ENCODE results near the gene ASAP2.

The ASAP2 gene

DNA sequence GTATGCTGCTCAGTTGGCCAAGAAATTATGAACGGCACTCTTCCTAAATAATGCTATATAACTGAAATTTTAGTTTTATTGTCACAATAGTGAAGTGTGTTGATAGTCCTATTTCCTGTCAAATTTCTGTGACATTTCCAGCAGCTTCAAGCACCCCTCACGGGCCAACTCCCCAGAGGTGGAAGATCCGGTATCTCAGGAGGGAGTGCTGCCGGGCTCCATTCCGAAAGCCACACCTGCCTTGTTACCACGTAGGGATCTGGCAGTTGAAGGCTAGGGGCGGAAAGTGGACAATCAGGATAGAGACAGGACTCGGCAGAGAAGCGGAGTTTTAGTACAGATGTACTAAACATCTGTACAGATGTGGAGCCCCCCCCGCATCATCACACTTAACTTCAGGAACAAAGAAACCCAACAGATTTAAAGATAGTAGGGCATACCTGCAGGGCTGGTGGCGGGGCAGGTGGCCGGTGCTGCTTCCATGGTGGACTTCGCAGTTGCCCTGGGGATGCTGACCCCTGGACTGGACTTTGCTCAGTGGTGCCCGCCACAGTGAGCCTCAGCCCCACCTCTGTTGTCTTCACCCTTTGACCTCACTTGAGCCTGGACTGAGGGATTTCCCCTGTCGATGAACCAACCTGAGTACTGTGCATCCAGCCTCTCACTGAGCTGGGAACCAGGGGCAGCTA, 22.3 kb downstream of the ASAP2 start:
- Histone ChIP-seq H3K4me2 (ENCODE audit: low read depth, low read length, poor library complexity, severe bottlenecking) (no peak overlapping the region), H3K36me3 (ENCODE audit: insufficient read depth, low read length) (no peaks in the 10 kb centered on the region), H3K4me1 (ENCODE audit: insufficient read depth, low read length, poor library complexity, severe bottlenecking) (no peaks in the 10 kb centered on the region), H3K9me2 (replicated peaks; ENCODE audit: low read depth, low read length) (no peaks in the 10 kb centered on the region), H3F3A (ENCODE audit: low read depth) (no peaks in the 10 kb centered on the region), H3K27me3 (ENCODE audit: insufficient read depth, low read length, poor library complexity, severe bottlenecking) (no peaks in the 10 kb centered on the region), H3K4me3 (ENCODE audit: low read length, poor library complexity, severe bottlenecking) (no peak overlapping the region), H4K20me1 (ENCODE audit: insufficient read depth, low read length, poor library complexity, severe bottlenecking) (no peaks in the 10 kb centered on the region), H2AFZ (ENCODE audit: low read length) (no peak overlapping the region), H3K9ac (ENCODE audit: low read depth, low read length, poor library complexity, severe bottlenecking) (no peak overlapping the region), H3K9me3 (ENCODE audit: insufficient read depth, low read depth, low read length) (no peaks in the 10 kb centered on the region), H3K79me2 (ENCODE audit: insufficient read depth, low read length) (peaks cover 75% of the 10 kb centered on the region)
- TF ChIP-seq, protein P1, sequence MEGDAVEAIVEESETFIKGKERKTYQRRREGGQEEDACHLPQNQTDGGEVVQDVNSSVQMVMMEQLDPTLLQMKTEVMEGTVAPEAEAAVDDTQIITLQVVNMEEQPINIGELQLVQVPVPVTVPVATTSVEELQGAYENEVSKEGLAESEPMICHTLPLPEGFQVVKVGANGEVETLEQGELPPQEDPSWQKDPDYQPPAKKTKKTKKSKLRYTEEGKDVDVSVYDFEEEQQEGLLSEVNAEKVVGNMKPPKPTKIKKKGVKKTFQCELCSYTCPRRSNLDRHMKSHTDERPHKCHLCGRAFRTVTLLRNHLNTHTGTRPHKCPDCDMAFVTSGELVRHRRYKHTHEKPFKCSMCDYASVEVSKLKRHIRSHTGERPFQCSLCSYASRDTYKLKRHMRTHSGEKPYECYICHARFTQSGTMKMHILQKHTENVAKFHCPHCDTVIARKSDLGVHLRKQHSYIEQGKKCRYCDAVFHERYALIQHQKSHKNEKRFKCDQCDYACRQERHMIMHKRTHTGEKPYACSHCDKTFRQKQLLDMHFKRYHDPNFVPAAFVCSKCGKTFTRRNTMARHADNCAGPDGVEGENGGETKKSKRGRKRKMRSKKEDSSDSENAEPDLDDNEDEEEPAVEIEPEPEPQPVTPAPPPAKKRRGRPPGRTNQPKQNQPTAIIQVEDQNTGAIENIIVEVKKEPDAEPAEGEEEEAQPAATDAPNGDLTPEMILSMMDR (conservative IDR thresholded peaks at IDR 0.05; ENCODE audit: low read length), result no peak
- no peak for TF ChIP-seq EZH2phosphoT487 (IDR thresholded peaks at IDR 0.05; ENCODE audit: borderline replicate concordance)

DNA sequence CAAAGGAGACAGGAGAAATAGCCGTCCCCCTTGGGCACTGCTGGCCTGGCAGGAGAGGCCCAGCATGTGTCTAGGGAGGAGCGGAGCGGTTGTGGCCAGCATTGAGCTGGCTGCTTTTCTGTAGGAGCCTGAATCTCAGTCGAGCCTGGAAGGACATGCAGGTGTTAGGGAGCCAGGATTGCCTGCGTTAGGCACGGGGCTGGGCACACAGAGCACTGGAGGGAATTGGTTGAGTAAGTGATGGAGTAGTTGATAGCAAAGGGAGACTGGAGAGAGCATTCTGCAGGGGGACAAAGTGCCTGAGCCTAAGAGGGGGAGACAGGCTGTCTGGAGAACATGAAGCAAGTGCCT, 22.8 kb downstream of the ASAP2 start:
- H3K9ac ChIP-seq (ENCODE audit: low read depth, low read length, poor library complexity, severe bottlenecking), result no peak overlapping the region
- H3K4me2 ChIP-seq (ENCODE audit: low read depth, low read length, poor library complexity, severe bottlenecking), result no peak overlapping the region
- no peaks in the 10 kb centered on the region for H3K4me1 ChIP-seq (ENCODE audit: insufficient read depth, low read length, poor library complexity, severe bottlenecking)
- no peaks in the 10 kb centered on the region for H4K20me1 ChIP-seq (ENCODE audit: insufficient read depth, low read length, poor library complexity, severe bottlenecking)
- H3K4me3 ChIP-seq (ENCODE audit: low read length, poor library complexity, severe bottlenecking), result no peak overlapping the region
- H2AFZ ChIP-seq (ENCODE audit: low read length), result no peak overlapping the region
- no peaks in the 10 kb centered on the region for H3K27me3 ChIP-seq (ENCODE audit: insufficient read depth, low read length, poor library complexity, severe bottlenecking)
- H3K9me2 ChIP-seq (replicated peaks; ENCODE audit: low read depth, low read length), result no peaks in the 10 kb centered on the region
- no peaks in the 10 kb centered on the region for H3F3A ChIP-seq (ENCODE audit: low read depth)
- H3K36me3 ChIP-seq (ENCODE audit: insufficient read depth, low read length), result no peaks in the 10 kb centered on the region
- TF ChIP-seq EZH2phosphoT487 (IDR thresholded peaks at IDR 0.05; ENCODE audit: borderline replicate concordance), result no peak
- TF ChIP-seq, protein P1 (conservative IDR thresholded peaks at IDR 0.05; ENCODE audit: low read length), result no peak
- peaks cover 70% of the 10 kb centered on the region for H3K79me2 ChIP-seq (ENCODE audit: insufficient read depth, low read length)
- H3K9me3 ChIP-seq (ENCODE audit: insufficient read depth, low read depth, low read length), result no peaks in the 10 kb centered on the region

DNA sequence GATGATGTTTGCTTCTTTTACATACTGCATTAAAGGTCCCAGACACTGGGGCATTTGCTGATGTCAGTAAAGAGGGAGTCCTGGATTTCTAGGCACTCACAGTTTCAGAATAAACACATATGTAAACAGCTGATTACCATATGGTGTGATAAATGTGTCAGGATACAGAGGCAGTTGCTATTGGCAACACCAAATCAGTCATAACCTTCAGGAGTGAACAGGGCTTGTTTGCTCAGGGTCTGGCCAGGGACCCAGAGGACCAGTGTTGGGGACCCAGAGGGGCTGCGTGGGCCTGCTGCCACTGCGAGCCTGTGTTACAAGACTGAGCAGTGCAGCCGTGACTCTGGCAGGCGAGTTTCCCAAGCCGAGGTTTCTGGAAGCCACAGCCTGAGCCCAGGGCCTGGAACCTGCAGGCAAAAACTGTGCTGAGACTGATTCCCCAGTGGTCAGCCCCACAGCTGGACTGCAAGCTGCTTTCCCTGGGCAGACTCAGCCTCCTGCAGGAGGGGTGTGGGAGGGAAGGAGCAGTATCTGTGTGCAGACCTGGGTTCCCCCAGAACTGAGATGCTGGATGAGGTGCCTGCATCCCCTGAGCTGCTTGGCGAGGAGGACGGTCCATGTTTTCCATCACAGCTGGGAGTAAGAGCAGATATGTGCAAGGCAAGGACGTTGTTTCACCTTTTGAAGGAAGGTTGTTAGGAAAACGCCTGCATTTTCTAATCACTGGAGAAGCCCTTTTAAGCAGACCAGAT, 23.6 kb downstream of the ASAP2 start:
- no peaks in the 10 kb centered on the region for H3F3A ChIP-seq (ENCODE audit: low read depth)
- H4K20me1 ChIP-seq (ENCODE audit: insufficient read depth, low read length, poor library complexity, severe bottlenecking), result no peaks in the 10 kb centered on the region
- H3K36me3 ChIP-seq (ENCODE audit: insufficient read depth, low read length), result no peaks in the 10 kb centered on the region
- H3K27me3 ChIP-seq (ENCODE audit: insufficient read depth, low read length, poor library complexity, severe bottlenecking), result no peaks in the 10 kb centered on the region
- H3K79me2 ChIP-seq (ENCODE audit: insufficient read depth, low read length), result peaks cover 64% of the 10 kb centered on the region
- no peaks in the 10 kb centered on the region for H3K9me2 ChIP-seq (replicated peaks; ENCODE audit: low read depth, low read length)
- H3K4me3 ChIP-seq (ENCODE audit: low read length, poor library complexity, severe bottlenecking), result no peak overlapping the region
- TF ChIP-seq, protein P1 (conservative IDR thresholded peaks at IDR 0.05; ENCODE audit: low read length), result no peak
- no peak for TF ChIP-seq EZH2phosphoT487 (IDR thresholded peaks at IDR 0.05; ENCODE audit: borderline replicate concordance)
- H2AFZ ChIP-seq (ENCODE audit: low read length), result no peak overlapping the region
- no peak overlapping the region for H3K9ac ChIP-seq (ENCODE audit: low read depth, low read length, poor library complexity, severe bottlenecking)
- H3K4me1 ChIP-seq (ENCODE audit: insufficient read depth, low read length, poor library complexity, severe bottlenecking), result no peaks in the 10 kb centered on the region
- H3K9me3 ChIP-seq (ENCODE audit: insufficient read depth, low read depth, low read length), result no peaks in the 10 kb centered on the region
- H3K4me2 ChIP-seq (ENCODE audit: low read depth, low read length, poor library complexity, severe bottlenecking), result no peak overlapping the region
